ENCODE data around the gene PRSS27.
A peak's percentile ranks its signal among the peaks of the same experiment; 100 is the strongest.
"Not testable (repeated sequence)": the region's sequence is repeated elsewhere in the genome, so short reads cannot be mapped to it uniquely, and the experiment has no call there.

PRSS27 gene

DNA sequence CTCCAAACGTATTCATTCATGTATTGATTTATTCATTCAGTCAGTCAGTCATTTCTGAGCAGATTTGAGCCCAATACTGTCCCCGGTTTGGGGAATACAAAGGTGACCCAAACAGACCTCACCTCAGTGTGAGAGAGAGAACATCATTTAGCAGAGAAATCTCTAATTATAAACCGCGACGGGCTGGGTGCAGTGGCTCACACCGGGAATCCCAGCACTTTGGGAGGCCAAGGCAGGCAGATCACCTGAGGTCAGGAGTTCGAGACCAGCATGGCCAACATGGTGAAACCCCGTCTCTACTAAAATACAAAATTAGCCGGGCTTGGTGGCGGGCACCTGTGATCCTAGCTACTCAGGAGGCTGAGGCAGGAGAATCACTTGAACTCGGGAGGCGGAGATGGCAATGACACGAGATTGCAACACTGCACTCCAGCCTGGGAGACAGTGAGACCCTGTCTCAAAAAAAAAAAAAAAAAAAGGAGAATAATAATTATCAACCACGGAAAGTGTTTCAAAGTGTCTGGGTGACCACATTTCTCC, 1.7 kb upstream of the PRSS27 start:
- not testable (repeated sequence) for DNase-seq

DNA sequence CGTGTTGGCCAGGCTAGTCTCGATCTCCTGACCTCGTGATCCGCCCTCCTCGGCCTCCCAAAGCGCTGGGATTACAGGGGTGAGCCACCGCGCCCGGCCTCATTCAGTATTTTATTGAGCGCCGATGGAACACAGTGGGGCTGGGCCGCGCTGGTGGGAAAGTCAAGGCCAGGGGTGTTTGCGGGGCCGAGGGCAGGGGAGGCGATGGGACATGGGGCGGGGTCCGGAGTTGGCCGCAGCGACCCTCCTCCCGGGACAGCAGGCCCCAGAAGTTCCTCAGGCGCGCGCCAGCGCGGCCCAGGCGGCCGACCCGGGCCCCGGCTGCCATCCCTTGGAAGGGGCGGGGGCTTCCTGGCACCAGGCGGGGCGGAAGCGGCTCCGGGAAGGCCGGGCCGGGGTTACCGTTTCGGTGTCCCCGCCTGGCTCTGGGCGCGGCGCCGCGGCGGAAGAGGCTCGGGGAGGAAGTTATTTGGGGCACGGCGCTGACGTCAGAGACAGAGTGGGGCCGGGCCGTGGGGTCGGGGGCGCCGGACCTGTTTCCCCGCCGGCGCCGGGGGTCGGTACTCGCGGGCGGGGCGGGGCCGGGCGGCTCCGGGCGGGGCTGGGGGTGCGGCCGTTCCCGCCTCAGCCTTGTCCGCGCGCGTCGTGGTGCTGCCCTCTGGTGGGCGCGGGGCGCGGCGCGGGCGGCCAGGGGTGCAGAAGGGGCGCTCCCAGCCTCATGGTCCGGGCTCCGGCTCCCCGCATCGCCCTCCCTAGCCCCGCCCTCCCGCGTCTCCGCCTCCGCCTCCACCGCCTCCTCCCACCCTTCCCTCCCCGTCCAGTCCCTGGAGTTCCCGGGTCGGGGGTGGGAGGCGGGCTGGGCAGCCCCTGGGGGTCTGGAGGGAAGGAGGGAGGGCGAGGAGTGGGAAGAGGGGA, 952 bp upstream of the PRSS27 start:
- peak; percentile 85 to 90 for DNase-seq

DNA sequence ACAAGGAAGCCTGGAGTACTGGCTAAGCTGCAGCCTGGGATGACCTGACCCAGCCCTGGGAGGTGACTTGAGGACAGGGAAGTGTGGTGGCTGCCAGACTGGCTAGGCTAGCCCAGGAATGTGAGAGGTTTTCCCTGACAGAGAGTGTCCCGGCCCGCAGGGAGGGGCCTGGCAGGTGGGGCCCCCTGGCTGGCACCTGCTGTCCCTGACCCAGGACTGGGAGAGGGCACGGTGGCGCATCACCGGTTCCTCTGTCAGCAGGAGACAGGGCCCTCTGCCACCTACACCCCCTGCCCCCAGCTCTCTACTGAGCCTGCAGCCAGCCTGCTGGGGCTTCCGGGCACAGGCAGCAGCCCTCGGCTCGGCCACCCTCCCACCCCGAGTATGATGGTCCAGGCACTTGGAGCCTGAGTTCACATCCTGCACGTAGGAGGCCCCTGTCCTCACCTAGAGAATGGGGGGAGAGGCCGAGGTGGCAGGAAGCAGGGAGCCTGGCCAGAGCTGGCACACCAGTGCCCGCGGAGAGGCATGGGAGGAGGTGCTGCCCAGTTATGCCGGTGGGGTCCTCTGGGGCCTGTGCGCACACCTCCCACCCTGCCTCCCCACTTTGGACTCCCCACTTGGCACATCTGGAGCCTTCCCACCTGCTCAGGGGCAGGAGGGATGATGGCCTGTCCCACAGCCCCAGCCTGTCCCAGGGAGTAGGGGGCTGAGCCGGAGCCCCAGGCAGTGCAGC, 528 bp downstream of the PRSS27 start:
- DNase-seq = no peak

DNA sequence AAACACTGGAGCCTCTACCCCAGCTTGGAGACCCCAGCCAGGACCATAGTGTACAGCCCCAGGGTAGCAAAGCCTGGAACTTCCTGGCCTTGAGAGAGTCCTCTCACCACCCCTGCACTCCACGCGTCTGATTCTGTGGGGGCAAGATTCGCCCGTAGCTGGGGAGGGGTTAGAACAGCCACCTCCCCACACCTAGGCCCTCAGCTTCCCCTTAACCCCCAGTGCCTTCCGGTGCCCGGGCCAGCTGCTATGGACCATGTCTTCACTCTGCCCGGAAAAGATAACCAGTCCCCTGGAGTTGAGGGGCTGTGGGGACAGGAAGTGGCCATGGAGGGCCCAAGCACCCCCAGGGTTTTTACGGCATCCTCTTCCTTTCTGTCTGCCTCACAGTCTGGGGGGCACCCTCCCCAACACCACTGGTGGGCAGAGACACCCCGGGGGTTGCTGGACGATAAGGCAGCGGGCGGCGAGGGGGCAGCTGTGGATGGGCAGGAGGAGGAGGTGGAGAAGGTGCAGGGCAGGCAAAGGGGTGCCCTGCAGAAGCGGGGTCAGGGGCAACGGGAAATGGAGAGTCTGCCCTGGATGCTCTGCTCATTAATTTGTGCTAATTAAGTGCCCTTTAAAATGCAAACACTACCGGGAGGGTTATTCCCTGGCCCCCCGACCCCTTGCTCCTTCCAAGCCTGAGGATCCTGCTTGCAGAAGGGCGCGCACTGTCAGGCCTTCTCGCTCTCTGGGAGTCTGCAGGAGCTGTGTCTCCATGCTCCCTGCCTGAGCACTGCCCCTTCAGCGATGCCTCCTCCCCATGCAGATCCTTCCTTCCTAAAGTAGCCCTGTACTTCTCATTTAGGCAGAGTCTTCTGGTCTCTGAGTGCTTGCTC, 2.4 kb downstream of the PRSS27 start:
- DNase-seq = no peak

DNA sequence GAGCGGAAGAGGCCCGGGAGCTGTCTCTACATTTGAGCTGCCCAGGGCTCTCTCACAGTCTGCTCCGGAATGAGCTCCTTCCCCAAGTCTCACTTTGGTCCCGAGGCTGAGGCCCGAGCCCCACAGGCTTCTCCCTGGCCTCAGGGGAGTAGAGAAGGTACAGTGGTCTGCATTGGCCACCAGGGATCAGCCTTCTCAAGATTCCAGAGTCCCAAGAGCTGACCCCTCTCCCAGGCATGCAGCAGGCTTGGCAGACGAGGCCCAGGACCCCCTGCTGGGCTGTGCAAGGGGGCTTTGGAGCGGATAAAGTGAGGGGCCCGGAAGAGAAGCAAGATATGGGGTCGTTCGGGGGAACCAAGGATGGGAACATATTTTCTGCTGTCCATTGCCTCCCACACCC, 3.1 kb downstream of the PRSS27 start:
- DNase-seq = no peak

DNA sequence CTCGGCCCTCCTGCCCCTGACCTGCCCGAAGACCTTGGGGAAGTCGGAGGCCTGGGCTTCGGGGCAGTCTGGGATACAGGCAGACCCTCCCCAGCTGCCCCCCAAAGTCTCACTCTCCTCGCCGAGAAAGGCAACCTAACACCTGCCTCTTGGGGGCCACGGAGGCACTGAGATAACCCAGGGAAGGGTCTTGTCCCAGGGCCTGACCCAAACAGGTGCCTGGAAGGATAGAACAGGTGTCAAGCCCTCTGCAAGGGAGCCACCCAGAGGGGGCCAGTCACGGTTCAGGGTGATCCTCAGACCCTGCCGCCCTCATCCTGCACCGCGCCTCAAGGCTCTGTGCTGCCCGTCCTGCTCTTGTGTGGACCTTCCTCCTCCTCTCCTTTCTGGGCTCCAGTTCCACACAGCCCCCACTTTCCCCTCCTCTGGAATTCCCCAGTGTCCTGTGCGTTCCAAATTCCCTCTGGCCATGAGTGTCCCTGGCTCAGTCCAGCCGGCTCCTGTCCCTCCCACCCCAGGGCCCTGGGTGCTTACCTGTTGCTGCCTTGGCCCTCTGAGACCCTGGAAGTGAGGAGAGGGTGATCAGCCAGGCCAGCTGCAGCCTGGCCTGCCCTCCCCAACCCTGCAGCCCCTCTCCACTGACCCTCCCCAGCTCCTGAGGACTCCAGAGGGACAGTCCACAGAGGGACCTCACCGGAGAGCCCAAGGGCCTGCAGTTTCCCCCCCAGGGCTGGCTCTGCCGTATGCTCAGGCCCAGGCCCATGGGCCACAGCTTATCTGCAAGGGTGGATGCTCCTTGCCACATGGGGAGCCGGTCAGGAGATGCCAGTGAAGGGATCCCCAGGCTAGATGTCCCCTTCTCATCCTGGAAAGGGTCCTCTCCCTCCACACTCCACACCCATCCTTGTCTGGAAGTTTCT, 3.8 kb downstream of the PRSS27 start:
- DNase-seq = no peak

DNA sequence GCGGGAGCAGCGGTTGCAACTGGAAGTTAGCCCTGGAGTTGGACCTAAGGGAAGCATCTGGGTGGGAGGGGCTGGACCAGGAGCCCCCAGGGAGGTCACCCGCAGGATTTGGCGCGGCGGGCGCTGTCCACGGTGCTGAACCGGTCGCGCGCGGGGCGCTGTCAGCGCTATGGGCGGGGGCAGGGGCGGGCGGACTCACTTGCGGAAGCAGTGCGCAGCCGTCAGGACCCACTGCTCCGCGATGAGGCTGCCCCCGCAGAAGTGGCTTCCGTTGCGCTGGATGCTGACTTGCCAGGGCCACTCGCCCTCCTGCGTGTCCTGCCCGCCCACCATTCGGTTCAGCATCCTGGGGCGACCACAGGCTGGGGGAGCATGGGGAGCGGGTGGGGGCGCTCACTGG, 4.5 kb downstream of the PRSS27 start:
- no peak for DNase-seq

DNA sequence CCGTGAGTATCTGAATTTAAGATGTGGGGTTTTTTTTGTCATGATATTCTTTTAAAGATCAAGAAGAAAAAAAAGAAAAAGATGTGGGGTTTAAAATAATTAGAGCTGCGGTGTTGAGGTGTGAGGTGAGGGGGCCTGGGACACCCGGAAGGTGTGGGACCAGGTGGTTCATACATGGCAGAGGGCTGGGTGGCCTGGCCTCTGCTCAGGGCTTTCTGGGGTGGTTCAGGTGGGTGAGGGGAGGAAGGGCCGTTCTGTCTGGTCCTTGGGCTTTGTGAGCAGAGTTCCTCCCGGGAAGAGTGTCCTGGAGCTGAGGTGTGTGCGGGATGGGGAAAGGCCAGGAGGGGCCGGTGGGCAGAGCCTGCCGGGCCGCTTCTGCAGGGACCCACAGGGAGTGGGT, 5.0 kb downstream of the PRSS27 start:
- DNase-seq = no peak

DNA sequence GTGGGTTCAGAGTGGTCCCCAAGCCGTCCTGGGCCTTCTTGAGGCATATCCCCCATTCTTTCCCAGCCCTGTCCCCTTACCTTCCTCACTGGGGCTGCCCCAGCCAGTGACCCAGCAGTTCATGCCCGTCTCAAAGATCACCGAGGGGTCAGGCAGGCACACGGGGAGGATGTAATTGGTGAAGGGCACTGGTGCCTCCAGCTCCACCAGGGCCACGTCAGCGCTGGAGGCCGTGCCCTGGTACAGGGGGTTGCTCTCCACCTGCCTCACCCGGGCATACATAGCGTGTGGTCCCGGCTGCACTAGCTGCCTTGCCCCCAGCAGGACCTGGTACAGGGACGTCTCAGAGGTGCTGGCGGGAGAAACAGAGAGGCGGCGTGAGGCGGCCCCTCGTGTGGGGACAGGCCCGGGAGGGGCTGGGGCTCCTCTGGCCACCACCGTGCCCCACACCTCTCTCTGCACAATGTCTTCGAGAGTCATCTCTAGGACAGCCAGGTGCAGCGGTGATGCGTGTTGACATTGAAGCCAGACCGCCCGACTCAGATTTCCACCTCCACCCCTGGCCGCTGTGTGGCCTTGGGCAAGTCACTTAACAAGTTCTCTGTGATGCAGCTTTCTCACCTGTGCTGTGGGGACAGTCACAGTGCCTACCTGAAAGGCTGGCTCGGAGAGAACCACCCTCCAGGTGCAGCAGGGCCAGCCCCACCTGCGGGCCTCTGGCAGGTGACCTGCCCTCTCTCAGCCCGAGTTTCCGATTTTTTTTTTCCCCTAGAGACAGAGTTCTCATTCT, 5.8 kb downstream of the PRSS27 start:
- DNase-seq = no peak

DNA sequence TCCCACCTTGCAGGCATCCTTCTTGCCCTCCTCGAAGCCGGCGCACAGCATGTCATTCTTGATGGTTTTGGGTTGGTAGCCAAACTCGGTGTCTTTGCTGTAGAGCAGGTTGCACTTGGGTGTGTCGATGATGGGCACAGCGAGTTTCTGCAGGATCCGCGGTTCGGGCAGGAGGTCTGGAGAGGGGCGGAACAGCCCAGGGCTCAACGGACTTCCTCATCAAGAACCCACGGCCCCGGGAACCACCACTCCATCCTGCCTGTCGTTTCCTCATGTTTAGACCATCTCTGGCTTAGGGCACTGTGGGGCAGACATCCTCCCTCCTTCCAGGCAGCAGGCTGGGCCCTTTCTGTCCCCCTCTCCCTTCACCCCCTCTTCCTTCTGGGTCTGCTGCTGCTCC, 6.5 kb downstream of the PRSS27 start:
- DNase-seq = no peak

DNA sequence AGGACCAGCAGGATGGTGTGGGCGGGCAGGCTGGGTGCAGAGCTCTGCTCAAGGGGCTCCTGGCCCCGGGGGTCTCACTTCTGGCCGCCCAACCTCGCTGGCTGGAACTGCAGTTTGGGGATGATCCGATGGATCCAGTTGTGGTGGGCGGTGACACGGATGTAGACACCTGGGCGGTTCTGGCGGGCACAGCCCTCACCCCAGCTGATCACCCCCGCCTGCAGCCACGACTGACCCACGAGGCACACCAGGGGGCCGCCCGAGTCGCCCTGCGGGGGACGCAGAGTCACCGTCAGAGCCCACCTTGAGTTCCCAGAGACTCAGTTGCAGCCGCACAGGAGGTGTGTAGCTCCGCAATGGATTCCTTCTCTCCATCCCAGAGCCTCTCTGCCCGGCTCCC, 7.5 kb downstream of the PRSS27 start:
- DNase-seq = no peak

DNA sequence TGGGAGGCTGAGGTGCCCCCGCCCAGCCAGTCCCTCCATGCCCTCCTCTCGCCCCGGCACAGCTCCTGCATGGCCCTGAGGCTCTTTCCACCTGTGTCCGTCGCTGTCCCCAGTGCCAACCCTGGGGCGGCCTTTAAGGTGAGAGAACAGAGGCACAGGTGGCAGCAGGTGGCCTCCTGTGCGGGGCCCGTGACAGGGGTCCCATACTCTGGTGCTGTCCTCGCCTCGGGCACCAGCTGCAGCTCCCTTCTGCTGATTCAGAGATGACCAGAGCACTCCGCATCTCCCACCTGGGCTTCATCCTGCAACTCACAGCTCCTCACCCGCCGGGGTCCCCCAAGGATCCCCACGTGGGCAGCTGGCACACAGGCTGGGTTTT, 8.0 kb downstream of the PRSS27 start:
- no peak for DNase-seq

DNA sequence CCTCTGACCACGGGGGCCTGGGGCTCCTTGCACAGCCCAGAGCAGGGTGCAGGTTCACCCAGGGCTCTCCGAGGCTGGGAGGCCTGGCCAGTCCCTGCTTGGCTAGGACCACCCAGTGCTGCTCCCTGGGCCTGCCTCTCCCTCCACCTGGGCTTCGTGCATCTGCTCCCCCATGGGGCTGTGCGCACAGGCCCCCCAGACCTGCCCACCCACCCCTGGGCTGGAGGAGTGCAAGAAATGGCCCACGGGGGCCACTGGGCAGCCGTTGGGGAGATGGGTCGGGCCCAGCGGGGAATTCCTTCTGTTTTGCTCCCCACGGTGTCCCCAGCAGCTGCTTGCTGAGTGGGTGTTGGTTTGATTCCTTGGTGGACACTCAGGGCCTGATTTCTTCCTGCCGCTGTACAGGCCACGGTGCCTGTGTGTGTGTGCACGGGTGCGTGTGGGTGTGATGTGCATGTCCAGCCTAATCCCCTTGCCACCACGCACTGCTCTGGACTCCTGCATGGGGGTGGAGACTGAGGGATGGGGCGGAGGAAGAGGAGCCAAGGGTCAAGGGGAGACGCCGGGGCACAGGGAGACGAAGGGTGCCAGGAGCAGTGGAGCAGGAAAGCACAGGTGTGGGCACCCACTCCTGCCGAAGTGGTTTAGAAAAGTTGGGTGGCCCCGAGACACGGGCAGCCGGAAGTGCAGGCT, 8.5 kb downstream of the PRSS27 start:
- DNase-seq = no peak

DNA sequence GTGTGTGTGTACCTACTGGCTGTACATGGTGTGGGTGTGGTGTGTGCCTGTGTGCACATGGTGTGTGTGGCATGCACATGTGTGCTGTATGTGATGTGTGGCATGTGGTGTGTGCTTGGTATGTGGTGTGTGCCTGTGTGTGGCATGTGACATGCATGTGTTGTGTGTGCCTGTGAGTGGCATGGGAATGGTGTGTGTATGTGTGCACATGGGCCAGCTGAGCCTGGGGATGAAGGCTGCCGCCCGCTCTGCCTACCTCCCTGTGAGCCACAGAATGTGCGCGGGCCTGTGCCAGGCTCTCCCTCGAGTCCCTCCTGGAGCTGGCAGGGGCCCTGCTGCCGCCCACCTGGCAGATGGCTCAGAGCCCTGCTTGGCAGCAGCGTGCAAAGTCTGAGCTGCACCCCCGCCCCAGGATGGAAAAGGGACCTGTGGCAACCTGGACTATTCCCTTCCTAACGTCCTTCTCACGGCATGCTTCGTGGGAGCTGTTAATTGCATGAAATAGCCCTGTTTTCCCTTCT, 9.3 kb downstream of the PRSS27 start:
- peak in 1 of 2 experiments; percentile 58 for DNase-seq

DNA sequence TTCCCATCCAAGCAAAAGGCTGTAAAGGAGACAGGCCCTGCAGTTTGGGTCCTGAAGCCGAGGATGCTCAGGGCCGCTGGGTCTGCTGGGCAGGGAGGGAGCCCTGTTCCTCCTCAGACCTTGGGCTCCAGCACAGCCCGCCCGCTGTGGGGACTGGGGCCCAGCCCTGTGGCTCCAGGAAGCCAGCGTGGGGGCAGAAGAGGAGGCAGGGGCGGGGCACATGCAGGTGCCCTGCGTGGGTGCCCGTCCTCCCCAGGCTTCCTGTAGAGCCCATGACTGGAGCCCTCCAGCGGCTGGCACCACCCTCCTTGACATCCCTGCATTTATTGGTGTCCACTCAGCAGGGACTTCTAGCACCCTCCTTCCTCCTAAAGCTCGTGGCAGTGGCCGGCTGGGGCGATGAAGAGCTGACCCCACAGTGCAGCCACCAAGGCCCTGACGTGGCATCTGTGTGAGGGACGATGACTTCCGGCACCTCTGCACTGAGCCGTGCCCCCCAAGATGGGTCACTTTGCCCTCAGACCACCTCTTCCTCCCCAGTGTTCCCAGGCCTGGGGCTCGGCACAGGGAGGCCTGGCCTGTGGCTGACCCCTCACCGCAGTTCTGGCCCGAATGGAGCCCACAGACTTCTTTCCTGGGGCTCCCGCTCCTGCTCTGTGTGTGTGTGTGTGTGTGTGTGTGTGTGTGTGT, 9.9 kb downstream of the PRSS27 start:
- no peak for DNase-seq

DNA sequence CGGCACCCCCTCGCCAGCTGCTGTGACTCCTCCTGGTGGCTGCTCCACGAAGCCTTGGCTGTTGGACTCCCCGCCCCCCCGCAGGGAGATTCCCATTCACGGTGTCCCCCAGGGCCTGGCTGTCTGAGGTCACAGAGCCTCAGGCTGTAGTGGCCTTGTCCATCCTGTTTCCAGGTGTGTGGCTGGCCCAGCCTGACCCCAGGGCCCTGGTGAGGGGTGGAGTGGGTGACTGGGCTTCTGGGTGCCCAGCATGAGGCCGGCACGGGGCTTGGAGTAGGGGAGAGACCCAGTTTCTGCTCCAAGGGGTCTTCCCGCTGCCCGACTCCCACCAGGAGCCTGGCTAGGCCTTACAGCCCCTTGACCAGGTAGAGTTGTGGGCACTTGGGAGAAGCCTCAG, 10.4 kb downstream of the PRSS27 start:
- DNase-seq = no peak

DNA sequence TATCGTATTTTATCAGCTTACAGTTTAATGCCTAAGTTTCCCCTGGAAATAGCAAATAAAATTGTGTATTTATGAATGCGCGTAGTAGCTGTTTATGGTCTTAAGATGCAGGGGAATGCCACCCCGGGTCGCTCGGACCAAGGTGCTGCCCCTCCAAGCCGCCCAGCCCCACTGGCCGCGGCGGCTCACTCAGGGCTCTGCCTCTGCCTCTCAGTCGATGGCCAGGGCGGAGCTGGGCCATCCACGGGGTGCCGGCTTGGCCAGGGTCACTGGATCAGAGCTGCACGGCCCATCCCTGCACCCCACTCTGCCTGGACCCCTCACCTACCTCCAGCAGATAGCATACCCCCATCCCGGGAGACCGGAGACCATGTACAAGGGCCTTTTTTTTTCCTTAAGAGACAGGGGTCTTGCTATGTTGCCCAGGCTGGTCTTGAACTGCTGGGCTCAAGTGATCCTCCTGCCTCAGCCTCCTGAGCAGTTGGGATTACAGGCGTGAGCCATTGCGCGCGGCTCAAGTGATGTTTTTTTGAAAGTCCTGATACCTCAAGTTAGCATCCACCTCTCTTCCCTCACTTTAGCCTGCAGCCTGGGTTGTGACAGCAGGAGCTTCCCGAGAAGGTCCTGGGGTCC, 11.0 kb downstream of the PRSS27 start:
- DNase-seq = no peak

DNA sequence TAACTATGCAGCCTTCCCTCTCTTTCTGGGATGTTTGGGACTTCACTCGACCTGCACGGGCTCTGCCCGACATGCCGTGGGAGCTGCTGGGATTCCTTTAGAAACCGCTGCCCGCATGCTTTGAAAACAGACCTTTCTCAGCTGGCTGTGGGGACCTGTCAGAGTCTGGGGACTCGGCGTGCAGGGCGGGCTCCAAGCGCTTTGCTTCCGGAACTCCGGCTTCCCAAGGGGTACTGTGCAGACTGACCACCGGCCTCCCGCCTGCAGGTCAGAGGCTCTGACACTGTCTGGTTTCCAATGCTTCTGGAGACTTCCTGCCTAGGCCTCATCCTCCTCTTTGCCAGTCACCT, 11.8 kb downstream of the PRSS27 start:
- no peak for DNase-seq

Data from NCI-H524 (cell line).